HG02970 (cell line): ENCODE measurements around the gene TLR7.

Experiments
- ATAC-seq: cut with Tn5 transposase; IDR thresholded peaks from one replicate; pipeline ENCODE4 v1.9.1; 2021; ENCODE audit warnings: mild to moderate bottlenecking, moderate library complexity, moderate number of reproducible peaks; ENCODE audit not compliant: unreplicated experiment, low FRiP score

TLR7 gene

GRCh38 chrX:12866451-12867377 lies at the start of gene TLR7:
TLR7 (plus strand) TSS chrX:12867072; CDS start chrX:12867579, 507 bp downstream.
- no peak for ATAC-seq

GRCh38 chrX:12817528-12817927 lies 49.3 kb upstream of the TLR7 start:
- no peak for ATAC-seq

GRCh38 chrX:12819222-12819621 lies 47.6 kb upstream of the TLR7 start:
- no peak for ATAC-seq

GRCh38 chrX:12820737-12821136 lies 46.1 kb upstream of the TLR7 start:
- ATAC-seq, result no peak

GRCh38 chrX:12824944-12825343 lies 41.9 kb upstream of the TLR7 start:
- no peak for ATAC-seq

- no peak for ATAC-seq
Measured at GRCh38 chrX:12825801-12826200, 41.1 kb upstream of the TLR7 start.

- no peak for ATAC-seq
Measured at GRCh38 chrX:12843061-12843667, 23.7 kb upstream of the TLR7 start.

GRCh38 chrX:12843668-12844279 lies 23.1 kb upstream of the TLR7 start:
- ATAC-seq, result peak; percentile 85

GRCh38 chrX:12844319-12844718 lies 22.6 kb upstream of the TLR7 start:
- ATAC-seq, result peak; percentile 17

- ATAC-seq, result no peak
Measured at GRCh38 chrX:12865359-12865758, 1.5 kb upstream of the TLR7 start.

GRCh38 chrX:12867685-12868084 lies 813 bp downstream of the TLR7 start:
- ATAC-seq, result no peak

- ATAC-seq, result no peak
Measured at GRCh38 chrX:12868747-12869146, 1.9 kb downstream of the TLR7 start.

- ATAC-seq, result no peak
Measured at GRCh38 chrX:12871257-12871656, 4.4 kb downstream of the TLR7 start.

- no peak for ATAC-seq
Measured at GRCh38 chrX:12872741-12873140, 5.9 kb downstream of the TLR7 start.

GRCh38 chrX:12874581-12874980 lies 7.7 kb downstream of the TLR7 start:
- no peak for ATAC-seq

GRCh38 chrX:12877386-12877785 lies 10.5 kb downstream of the TLR7 start:
- no peak for ATAC-seq

- no peak for ATAC-seq
Measured at GRCh38 chrX:12878536-12878935, 11.7 kb downstream of the TLR7 start.

- ATAC-seq, result no peak
Measured at GRCh38 chrX:12881914-12882313, 15.0 kb downstream of the TLR7 start.

- ATAC-seq, result no peak
Measured at GRCh38 chrX:12885508-12885907, 18.6 kb downstream of the TLR7 start.

- ATAC-seq, result no peak
Measured at GRCh38 chrX:12886545-12886944, 19.7 kb downstream of the TLR7 start.

- no peak for ATAC-seq
Measured at GRCh38 chrX:12887141-12887540, 20.3 kb downstream of the TLR7 start.
